ENCODE measurements around the gene OR52K2.
"Not testable (repeated sequence)": the region's sequence is repeated elsewhere in the genome, so short reads cannot be mapped to it uniquely, and the experiment has no call there.

Gene OR52K2
- total RNA-seq = 0 to 0.70 (median 0.06) reads per million in 17 experiments

GRCh38 chr11:4448995-4449394, at the start of gene OR52K2:
Gene OR52K2, plus strand, starts transcription at chr11:4449295. Its CDS starts 45 bp downstream, at chr11:4449340.
- no peak for DNase-seq

- DNase-seq = not testable (repeated sequence)
Observed at GRCh38 chr11:4406206-4406605, 42.9 kb upstream of the OR52K2 start.

- no peak for DNase-seq
Observed at GRCh38 chr11:4416306-4416705, 32.8 kb upstream of the OR52K2 start.

- no peak for DNase-seq
Observed at GRCh38 chr11:4416816-4417215, 32.3 kb upstream of the OR52K2 start.

- no peak for DNase-seq
Observed at GRCh38 chr11:4418403-4418802, 30.7 kb upstream of the OR52K2 start.

GRCh38 chr11:4430051-4430450, 19.0 kb upstream of the OR52K2 start:
- no peak for DNase-seq

GRCh38 chr11:4433856-4434255, 15.2 kb upstream of the OR52K2 start:
- DNase-seq = peak; percentile 17 to 71 (median 50)

- peak; percentile 5 to 60 (median 33) for DNase-seq
Observed at GRCh38 chr11:4436411-4436810, 12.7 kb upstream of the OR52K2 start.

- peak; percentile 41 to 86 (median 71) for DNase-seq
Observed at GRCh38 chr11:4441515-4441914, 7.6 kb upstream of the OR52K2 start.

GRCh38 chr11:4443232-4443891, 5.7 kb upstream of the OR52K2 start:
- peak in 1 of 4 experiments; percentile 24 for DNase-seq

- DNase-seq = no peak
Observed at GRCh38 chr11:4453118-4453517, 4.0 kb downstream of the OR52K2 start.

GRCh38 chr11:4454021-4454420, 4.9 kb downstream of the OR52K2 start:
- DNase-seq = peak in 3 of 4 experiments; percentile 18 to 67 (median 29)

- DNase-seq = peak; percentile 84 to 96 (median 91)
Observed at GRCh38 chr11:4455419-4455818, 6.3 kb downstream of the OR52K2 start.

GRCh38 chr11:4459500-4459899, 10.4 kb downstream of the OR52K2 start:
- peak; percentile 50 to 77 (median 72) for DNase-seq

GRCh38 chr11:4460151-4460550, 11.1 kb downstream of the OR52K2 start:
- DNase-seq = no peak

- DNase-seq = no peak
Observed at GRCh38 chr11:4464216-4465159, 15.4 kb downstream of the OR52K2 start.

- no peak for DNase-seq
Observed at GRCh38 chr11:4465407-4465806, 16.3 kb downstream of the OR52K2 start.

GRCh38 chr11:4466131-4466870, 17.2 kb downstream of the OR52K2 start:
- DNase-seq = no peak

GRCh38 chr11:4466871-4467442, 17.9 kb downstream of the OR52K2 start:
- no peak for DNase-seq

GRCh38 chr11:4467811-4468606, 18.9 kb downstream of the OR52K2 start:
- peak in 3 of 4 experiments; percentile 36 to 51 (median 43) for DNase-seq

- no peak for DNase-seq
Observed at GRCh38 chr11:4479644-4480043, 30.5 kb downstream of the OR52K2 start.

Data from suppressor macrophage (primary cell).